Stomach (tissue), 9 donors: ENCODE measurements around the gene GNL3. TPM values are rescaled to one million over a fixed set of nuclear protein-coding genes. Genes with fewer than 3 reads are reported as not detected.
A peak's percentile ranks its signal among the peaks of the same experiment; 100 is the strongest.

Experiments
- DNase-seq, 2 donors: peaks; one replicate each; pipeline versions ENCODE4 v3.0.0 to v3.0.0-alpha.2; 2013 to 2019
- H3K27ac ChIP-seq, 5 donors: fragments of 200-600 bp in 4 of 5; sonication (generic) in 4 of 5; one replicate each; pipeline ENCODE4 v1.5.1; 2013 to 2019; ENCODE audit warnings: mild to moderate bottlenecking in 1 of 5, moderate library complexity in 1 of 5
- H3K27me3 ChIP-seq, 3 donors: fragments of 200-600 bp; sonication (generic); one replicate each; pipeline ENCODE4 v1.5.1; 2017 to 2019; ENCODE audit warnings: mixed run types in 1 of 3
- H3K36me3 ChIP-seq, 4 donors: fragments of 200-600 bp; sonication (generic); 1 replicate in 3 of 4; 2 replicates in 1 of 4; pipeline ENCODE4 v1.5.1; 2016 to 2019
- H3K4me1 ChIP-seq, 4 donors: fragments of 200-600 bp; sonication (generic); one replicate each; pipeline ENCODE4 v1.5.1; 2016 to 2019
- H3K4me3 ChIP-seq, 4 donors: fragments of 200-600 bp; sonication (generic) in 3 of 4; one replicate each; pipeline ENCODE4 v1.5.1; 2016 to 2019; ENCODE audit warnings: mild to moderate bottlenecking in 1 of 4
- H3K9me3 ChIP-seq, 4 donors: fragments of 200-600 bp; sonication (generic); one replicate each; pipeline ENCODE4 v1.5.1; 2016 to 2019
- EP300 ChIP-seq: sonication (generic); formaldehyde crosslinking; IDR thresholded peaks from one replicate; pipeline ENCODE4 v1.6.1; 2017; ENCODE audit warnings: antibody characterized with exemption
- POLR2A ChIP-seq, 4 donors: fragments of 450-650 bp; IDR thresholded peaks; one replicate each; pipeline ENCODE4 v1.6.1; 2016; ENCODE audit warnings: antibody characterized with exemption in 4 of 4, control low read depth in 2 of 4, mild to moderate bottlenecking in 1 of 4, moderate library complexity in 1 of 4
- POLR2AphosphoS5 ChIP-seq, 3 donors: sonication (generic); formaldehyde crosslinking; IDR thresholded peaks; one replicate each; pipeline ENCODE4 v1.6.1; 2016; ENCODE audit warnings: antibody characterized with exemption in 3 of 3
- WGBS, 5 donors: extraction: QIAGEN DNeasy Blood & Tissue Kit in 3 of 5; methylation state at CpG; one replicate each; pipeline versions ENCODE4 v1.1.5 to v1.1.7; 2013 to 2018; 5-methylcytosine and 5-hydroxymethylcytosine counted together
- intact Hi-C: fragments of 100-400 bp; cut with DNase I; formaldehyde crosslinking; loops from one replicate; pipeline ENCODE4 v1.15.1; 2023; ENCODE audit warnings: low total_unique reads
- polyA plus RNA-seq, 3 donors: library from polyadenylated mRNA; stranded (reverse); fragments of 200-250 nt; gene quantifications; one replicate each; pipeline ENCODE4 v1.2.3, GENCODE V29; 2013
- total RNA-seq, 5 donors: library from RNA; depleted of rRNA; stranded (reverse); fragments of >200 nt; gene quantifications; one replicate each; pipeline versions ENCODE4 v1.1.0 to v1.2.3, GENCODE V29; 2014 to 2016
- TF ChIP-seq, protein P1 (sequence below), 7 experiments: fragments of 450-650 bp in 4 of 7; fragments of 200-600 bp in 3 of 7; sonication (generic) in 3 of 7; IDR thresholded peaks; one replicate each; pipeline ENCODE4 v1.5.1; 2016 to 2019; ENCODE audit warnings: antibody characterized with exemption in 7 of 7, control low read depth in 2 of 7, mild to moderate bottlenecking in 1 of 7
- donor health status: healthy with polysubstance abuse.
- donor health status: Bipolar disorder and iron deficiency.
- donor health status: healthy.

Gene GNL3
- total and polyA plus RNA-seq, 8 donors = 5.8 to 114 (median 62.2) TPM

DNA sequence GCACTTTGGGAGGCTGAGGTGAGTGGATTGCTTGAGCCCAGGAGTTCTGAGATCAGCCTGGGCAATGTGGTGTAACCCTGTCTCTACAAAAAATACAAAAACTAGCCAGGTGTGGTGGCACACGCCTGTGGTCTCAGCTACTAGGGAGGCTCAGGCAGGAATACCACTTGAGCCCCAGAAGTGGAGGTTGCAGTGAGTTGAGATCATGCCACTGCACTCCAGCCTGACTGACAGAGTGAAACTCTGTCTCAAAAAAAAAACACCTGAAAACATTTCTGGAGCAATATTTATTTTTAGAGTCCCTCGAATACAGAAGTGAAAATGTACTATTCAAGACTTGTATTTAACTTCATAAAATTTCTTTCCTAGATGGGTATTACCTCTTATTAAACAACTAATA, 24.7 kb downstream of the GNL3 start:
- H3K4me3 ChIP-seq = no peak overlapping the region
- WGBS, 5 donors = 75 to 91% (median 83%) methylated on average over 2 of the region's 2 CpGs
- H3K9me3 ChIP-seq = no peaks in the 10 kb centered on the region
- H3K4me1 ChIP-seq = peaks cover 11 to 34% (median 27%) of the 10 kb centered on the region in 4 donors
- no peak for DNase-seq
- H3K36me3 ChIP-seq = peaks cover 7 to 41% (median 34%) of the 10 kb centered on the region in 4 donors
- TF ChIP-seq POLR2AphosphoS5 (IDR thresholded peaks at IDR 0.05) (no peak), EP300 (no peak), POLR2A (IDR thresholded peaks at IDR 0.05) (no peak)
- TF ChIP-seq, protein P1, sequence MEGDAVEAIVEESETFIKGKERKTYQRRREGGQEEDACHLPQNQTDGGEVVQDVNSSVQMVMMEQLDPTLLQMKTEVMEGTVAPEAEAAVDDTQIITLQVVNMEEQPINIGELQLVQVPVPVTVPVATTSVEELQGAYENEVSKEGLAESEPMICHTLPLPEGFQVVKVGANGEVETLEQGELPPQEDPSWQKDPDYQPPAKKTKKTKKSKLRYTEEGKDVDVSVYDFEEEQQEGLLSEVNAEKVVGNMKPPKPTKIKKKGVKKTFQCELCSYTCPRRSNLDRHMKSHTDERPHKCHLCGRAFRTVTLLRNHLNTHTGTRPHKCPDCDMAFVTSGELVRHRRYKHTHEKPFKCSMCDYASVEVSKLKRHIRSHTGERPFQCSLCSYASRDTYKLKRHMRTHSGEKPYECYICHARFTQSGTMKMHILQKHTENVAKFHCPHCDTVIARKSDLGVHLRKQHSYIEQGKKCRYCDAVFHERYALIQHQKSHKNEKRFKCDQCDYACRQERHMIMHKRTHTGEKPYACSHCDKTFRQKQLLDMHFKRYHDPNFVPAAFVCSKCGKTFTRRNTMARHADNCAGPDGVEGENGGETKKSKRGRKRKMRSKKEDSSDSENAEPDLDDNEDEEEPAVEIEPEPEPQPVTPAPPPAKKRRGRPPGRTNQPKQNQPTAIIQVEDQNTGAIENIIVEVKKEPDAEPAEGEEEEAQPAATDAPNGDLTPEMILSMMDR (IDR thresholded peaks at IDR 0.05) = no peak
- no peak overlapping the region for H3K27ac ChIP-seq
- intact Hi-C loops = no loop called here
- no peaks in the 10 kb centered on the region for H3K27me3 ChIP-seq

DNA sequence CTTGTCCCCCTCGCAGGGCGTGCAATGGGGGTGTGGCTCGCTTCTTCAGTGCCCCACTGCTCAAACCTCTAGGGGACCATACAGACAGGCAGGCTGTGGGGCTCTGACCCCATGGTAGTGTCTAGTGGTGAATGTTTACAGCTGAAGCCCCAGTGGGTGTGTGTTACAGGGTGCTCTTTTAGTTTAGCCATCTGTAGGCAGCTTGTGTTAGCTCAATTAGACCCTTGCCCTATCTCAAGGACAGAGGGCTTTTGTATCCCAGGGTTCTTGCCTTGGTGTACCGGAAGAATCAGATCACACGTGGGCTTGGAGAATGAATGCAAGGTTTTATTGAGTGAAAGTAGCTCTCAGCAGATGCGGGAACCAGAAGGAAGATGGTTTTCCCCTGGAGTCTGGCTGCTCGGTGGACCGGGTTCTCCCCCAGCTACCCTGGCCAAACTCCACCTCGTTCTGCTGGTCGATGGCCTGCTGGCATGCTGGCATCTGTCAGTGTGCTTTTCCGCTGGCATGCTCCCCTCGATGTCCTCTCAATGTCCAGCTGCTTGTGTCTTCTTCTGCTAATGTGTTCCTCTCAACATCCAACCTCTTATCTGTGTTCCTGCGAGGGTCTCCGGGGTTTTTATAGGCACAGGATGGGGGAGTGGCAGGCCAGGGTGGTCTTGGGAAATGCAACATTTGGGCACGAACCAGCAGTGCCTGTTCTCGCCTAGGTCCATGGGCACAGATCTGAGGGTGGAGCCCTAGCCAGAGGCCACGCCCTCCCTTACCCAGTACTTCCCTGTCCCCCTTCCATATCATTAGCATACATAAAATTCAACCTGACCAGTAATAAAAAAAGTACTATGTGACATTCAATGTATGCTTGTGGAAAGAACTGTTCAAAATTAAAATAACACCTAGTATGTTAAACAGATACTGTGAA, 26.7 kb downstream of the GNL3 start:
- no peak for DNase-seq
- Histone ChIP-seq H3K9me3 (no peaks in the 10 kb centered on the region), H3K4me1 (peaks cover 6 to 22% (median 15%) of the 10 kb centered on the region in 4 donors), H3K4me3 (no peak overlapping the region), H3K27me3 (no peaks in the 10 kb centered on the region), H3K36me3 (peaks cover 7 to 46% (median 37%) of the 10 kb centered on the region in 4 donors), H3K27ac (no peak overlapping the region)
- WGBS, 5 donors = 93 to 96% (median 94%) methylated on average over 17 of the region's 17 CpGs
- intact Hi-C loops = no loop called here
- no peak for TF ChIP-seq POLR2A (IDR thresholded peaks at IDR 0.05)
- no peak for TF ChIP-seq EP300
- TF ChIP-seq, protein P1 (IDR thresholded peaks at IDR 0.05) = no peak
- TF ChIP-seq POLR2AphosphoS5 (IDR thresholded peaks at IDR 0.05) = no peak

DNA sequence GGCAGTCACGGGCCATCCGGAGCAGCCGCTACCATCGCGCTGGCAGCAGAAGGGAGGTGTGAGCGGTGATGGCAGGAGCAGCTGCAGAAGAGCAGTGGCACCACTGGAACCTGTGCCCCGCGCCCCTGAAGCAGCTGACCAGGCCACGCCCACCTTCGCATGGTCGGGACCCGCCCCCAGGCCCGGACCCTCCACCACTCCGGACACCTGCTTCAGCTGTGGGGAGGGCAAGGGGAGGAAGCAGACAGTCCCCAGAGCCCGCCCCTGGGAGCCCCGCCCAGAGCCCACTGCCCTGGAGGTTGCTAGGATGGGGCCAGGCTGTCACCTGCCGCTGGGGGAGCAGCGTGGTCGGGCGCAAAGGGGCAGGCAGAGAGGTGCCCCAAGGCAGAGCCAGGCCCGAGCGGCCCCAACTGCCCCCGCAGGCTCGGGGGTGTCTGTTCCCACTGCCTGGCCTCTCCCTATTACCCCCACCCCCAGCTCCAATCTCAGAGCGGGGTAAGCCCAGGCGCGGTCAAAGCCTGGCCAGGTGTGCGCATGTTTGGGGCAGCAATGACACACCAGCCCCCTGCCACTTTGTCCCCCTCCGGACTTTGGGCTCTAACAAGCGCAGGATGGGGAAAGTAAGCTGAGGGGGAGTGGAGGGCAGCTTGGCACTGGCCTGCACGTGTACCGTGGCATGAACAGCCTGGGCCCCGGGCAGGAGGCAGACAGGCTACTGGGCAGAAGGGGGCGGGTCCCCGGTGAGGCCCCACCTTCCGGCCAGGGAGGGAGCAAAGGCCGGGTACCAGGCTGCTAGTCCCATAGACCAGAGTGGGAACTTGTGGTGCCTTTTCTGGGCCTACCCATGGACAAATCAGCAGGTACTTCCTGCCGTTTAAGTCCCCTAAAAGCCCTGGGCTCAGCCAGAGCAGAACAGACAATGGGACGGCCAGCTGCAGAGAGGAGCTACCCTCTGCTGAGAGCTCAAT, 28.8 kb downstream of the GNL3 start:
- intact Hi-C loops = no loop called here
- no peaks in the 10 kb centered on the region for H3K9me3 ChIP-seq
- WGBS, 5 donors = 34 to 47% (median 38%) methylated on average over 29 to 39 of the region's 39 CpGs
- no peak for TF ChIP-seq POLR2A (IDR thresholded peaks at IDR 0.05)
- TF ChIP-seq EP300 = no peak
- TF ChIP-seq, protein P1 (IDR thresholded peaks at IDR 0.05) = no peak
- TF ChIP-seq POLR2AphosphoS5 (IDR thresholded peaks at IDR 0.05) = no peak
- H3K27ac ChIP-seq = no peak overlapping the region
- H3K4me1 ChIP-seq = peaks cover 0 to 12% (median 10%) of the 10 kb centered on the region in 4 donors
- H3K4me3 ChIP-seq = peak overlapping the region in 1 of 4 donors; percentile 26
- H3K36me3 ChIP-seq = peaks cover 3 to 49% (median 27%) of the 10 kb centered on the region in 4 donors
- no peaks in the 10 kb centered on the region for H3K27me3 ChIP-seq
- peak; percentile 49 to 72 for DNase-seq
